Jurkat, Clone E6-1 (cell line): ENCODE measurements around the gene TTC27.
"Not testable (repeated sequence)": the region's sequence is repeated elsewhere in the genome, so short reads cannot be mapped to it uniquely, and the experiment has no call there.

Experiments
- DNase-seq: peaks from one replicate; pipeline ENCODE4 v3.0.0-alpha.2; 2011; ENCODE audit warnings: low read depth, low spot score
- H3K4me3 ChIP-seq: 2 replicates; pipeline ENCODE4 v1.5.1; 2011; ENCODE audit warnings: mild to moderate bottlenecking, low read length, control low read depth, moderate library complexity

The TTC27 gene

DNA sequence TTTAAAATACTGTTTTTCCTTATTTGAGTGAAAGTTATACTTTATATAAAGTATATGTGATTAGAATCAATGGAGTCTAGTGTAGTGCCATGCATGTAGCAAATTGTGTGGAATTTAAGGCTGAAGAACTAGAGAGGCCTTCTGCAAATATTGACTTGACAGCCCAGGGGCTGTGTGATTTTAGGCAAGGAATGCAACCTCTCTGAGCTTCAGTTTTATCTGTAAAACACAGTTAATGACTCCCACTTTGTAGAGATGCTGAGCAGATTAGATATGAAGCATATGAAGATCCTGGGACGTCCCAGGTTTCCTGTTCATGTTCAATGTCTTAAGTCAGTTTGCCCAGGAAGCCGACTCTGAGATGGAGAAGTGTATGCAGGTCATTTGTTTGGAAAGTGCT lies 235.5 kb downstream of the TTC27 start:
- H3K4me3 ChIP-seq, result no peak overlapping the region
- DNase-seq, result no peak

DNA sequence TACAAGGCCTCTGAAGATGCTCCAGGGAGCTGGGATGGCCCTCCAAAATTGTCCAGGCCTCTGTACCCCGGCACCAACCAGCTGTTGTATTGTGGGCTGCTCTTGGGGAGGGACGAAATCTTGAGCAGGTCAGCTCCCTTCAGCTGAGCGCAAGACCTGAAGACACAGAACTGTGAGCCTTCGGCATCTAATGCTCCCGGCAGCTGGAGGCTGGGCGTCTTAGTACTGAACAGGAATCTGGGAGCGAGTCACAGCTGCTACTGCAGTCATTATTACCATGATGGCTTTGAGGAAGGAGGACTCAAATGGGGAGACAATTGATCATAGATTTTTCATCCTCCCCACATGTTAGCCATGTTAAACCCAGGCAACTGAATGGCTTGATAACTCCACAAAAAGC lies 236.0 kb downstream of the TTC27 start:
- H3K4me3 ChIP-seq, result no peak overlapping the region
- no peak for DNase-seq

DNA sequence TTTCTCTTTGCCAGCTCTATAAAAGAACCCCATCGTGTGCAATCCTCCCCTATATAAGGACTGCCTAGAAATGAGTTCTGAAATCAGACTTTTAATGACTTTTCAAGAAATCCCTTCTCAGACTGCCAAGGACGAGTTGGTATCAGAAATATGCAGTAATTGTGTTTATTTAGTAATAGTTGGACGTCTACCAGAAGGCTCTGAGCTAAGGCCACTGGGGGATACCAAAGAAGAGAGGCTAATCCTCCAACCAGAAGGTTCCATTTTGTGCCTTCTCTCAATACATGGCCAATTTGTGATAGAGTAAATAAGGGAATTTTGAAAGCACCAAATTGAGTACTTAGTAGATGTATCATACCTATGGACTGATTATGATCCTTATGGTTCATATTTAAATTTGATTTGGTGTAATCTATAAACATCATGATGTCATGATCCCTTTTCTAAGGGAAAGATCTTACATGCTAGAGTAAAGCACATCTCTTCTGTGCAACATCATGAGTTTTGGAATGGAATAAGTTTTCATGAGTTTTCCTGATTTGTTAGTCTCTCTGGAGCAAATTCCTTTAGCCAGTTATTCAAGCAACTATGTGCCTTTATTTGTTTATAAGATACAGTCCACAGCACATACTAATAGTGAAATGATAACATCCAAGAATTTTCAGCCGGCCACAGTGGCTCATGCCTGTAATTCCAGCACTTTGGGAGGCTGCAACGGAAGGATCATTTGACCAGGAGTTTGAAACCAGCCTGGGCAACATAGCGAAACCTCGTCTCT lies 236.7 kb downstream of the TTC27 start:
- DNase-seq, result no peak
- no peak overlapping the region for H3K4me3 ChIP-seq

DNA sequence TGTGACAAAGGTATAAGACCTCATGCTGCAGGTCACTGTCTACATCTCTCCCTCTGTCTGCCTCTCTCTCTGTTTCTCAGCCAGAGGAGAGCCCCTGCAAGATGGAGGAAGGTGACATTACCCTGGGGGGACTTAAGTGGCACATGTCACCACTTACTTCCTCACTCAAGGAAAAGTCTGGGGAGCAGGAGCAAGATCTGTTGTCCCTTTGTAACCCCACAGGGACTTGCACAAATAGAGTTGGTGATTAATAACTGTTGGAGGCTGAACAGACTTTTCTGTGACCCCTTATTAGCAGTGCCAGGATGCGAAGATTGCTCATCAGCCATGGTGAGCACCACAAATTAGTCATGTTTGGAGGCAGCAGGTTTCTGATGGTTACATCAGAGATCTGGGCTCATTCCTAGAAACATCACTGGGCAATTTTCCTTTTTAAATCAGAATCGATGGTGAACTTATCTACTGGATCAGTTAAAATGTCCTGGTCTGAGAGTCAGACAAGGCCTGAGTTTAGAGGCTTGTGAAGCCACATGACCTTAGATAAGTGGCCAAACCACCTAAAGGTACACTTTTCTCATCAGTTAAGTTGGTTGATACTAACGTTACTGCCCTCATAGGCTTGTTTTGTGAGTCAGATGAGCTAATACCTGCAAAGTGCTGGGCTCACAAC lies 237.7 kb downstream of the TTC27 start:
- DNase-seq, result no peak
- no peak overlapping the region for H3K4me3 ChIP-seq

DNA sequence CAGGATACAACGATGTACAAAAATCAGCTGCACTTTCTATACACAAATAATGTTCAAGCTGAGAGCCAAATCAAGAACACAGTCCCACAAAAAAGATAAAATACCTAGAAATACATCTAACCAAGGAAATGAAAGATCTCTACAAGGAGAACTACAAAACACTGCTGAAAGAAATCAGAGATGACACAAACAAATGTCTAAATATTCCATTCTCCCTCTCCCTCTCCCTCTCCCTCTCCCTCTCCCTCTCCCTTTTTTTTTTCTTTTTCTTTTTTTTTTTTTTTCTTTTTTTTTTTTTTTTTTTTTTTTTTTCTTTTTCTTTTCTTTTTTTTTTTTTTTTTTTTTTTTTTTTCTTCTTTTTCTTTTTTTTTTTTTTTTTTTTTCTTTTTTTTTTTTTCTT lies 238.6 kb downstream of the TTC27 start:
- not testable (repeated sequence) for DNase-seq, H3K4me3 ChIP-seq
